ENCODE measurements around the gene APOO. TPM values are rescaled to one million over a fixed set of nuclear protein-coding genes. Genes with fewer than 3 reads are reported as not detected.

Gene APOO
- total RNA-seq, 1 donor from 2014 or later: 38.6 TPM

Other genes starting within 250 kb of the APOO start
- 53.8 TPM for gene PRDX4, start 240.4 kb downstream of the APOO start, total RNA-seq
- gene ACOT9, start 164.7 kb downstream of the APOO start, total RNA-seq: 42.4 TPM
- gene SAT1, start 124.8 kb downstream of the APOO start, total RNA-seq: 417 TPM
- not detected for gene CXorf58, start 68 bp upstream of the APOO start, total RNA-seq
- gene KLHL15, start 119.2 kb upstream of the APOO start, total RNA-seq: 7.9 TPM
- gene EIF2S3, start 147.0 kb upstream of the APOO start, total RNA-seq: 153 TPM
- 75.1 TPM for gene ZFX, start 241.8 kb upstream of the APOO start, total RNA-seq